GM18502 (cell line): ENCODE data around the gene ITGB5.
A peak's percentile ranks its signal among the peaks of the same experiment; 100 is the strongest.

Experiments used
- ATAC-seq: cut with Tn5 transposase; IDR thresholded peaks from one replicate; pipeline ENCODE4 v1.9.1; 2021; ENCODE audit warnings: mild to moderate bottlenecking; ENCODE audit not compliant: unreplicated experiment, poor library complexity

The ITGB5 gene, protein sequence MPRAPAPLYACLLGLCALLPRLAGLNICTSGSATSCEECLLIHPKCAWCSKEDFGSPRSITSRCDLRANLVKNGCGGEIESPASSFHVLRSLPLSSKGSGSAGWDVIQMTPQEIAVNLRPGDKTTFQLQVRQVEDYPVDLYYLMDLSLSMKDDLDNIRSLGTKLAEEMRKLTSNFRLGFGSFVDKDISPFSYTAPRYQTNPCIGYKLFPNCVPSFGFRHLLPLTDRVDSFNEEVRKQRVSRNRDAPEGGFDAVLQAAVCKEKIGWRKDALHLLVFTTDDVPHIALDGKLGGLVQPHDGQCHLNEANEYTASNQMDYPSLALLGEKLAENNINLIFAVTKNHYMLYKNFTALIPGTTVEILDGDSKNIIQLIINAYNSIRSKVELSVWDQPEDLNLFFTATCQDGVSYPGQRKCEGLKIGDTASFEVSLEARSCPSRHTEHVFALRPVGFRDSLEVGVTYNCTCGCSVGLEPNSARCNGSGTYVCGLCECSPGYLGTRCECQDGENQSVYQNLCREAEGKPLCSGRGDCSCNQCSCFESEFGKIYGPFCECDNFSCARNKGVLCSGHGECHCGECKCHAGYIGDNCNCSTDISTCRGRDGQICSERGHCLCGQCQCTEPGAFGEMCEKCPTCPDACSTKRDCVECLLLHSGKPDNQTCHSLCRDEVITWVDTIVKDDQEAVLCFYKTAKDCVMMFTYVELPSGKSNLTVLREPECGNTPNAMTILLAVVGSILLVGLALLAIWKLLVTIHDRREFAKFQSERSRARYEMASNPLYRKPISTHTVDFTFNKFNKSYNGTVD

DNA sequence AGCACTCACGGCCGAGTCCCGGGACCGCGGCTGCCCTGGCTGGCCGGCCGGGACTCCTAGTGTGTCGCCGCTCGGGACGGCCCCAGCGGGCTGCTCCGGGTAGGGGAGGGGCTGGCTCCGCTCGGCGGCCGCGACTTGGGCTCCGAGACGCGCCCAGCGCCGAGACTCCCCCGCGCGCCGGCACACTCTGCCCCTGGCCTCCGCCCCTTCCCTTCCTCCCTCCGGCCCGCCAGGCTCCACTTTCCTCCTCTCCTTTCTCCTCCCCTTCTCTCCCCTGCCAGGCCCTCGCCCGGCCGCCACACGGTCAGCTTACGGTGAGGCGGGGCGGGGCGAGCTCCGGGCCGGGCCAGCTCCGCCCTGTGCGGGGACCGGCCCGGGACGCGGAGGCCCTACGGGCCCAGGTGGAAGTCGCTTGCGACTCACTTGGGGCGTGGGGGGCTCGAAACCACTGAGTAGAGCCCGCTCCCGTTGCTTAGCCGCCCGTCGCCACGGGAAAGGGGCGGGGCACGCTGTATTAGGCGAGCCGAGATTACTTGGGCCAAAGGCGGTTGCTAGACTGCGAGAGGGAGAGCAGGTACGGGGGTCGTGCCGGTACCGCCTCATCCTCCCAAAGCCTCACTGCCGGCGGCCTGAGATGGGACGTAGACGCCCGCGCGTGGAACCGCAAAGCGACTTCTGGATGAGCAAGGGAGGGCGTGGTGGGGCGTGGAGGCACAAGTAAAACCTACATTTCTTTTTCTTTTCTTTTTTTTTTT, at the start of gene ITGB5:
Gene ITGB5, minus strand, starts transcription at position 189 of the 755 bp plus-strand sequence. CDS start 365 bp downstream, outside the sequence.
- ATAC-seq = peak; percentile 75

DNA sequence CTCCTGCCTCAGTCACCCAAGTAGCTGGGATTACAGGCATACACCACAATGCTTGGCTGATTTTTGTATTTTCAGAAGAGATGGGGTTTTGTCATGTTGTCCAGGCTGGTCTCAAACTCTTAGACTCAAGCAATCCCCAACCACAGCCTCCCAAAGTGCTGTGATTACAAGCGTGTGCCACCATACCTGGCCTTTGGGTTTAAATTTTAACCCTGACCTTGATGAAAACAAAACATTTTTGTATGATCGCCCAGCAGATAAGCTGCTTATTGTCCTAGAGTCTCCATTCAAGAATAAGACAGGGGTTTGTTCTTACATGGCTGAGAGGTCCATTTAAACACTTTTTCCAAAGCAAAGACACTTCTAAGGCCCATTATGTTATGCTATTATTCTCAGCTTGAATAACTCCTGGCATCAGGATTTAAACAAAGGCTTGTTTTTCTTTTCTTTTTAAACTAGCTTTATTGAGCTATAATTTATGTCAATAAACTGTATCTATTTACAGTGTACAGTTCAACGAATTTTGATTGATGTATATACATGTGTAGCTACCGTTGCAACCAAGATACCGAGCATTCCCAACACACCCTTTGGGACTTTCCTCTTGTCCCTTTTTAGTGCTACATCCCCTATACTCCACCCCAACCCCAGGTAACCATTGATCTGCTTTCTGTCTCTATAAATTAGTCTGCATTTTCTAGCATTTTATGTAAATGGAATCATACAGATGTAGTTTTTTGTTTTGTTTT, 48.8 kb upstream of the ITGB5 start:
- ATAC-seq = no peak

DNA sequence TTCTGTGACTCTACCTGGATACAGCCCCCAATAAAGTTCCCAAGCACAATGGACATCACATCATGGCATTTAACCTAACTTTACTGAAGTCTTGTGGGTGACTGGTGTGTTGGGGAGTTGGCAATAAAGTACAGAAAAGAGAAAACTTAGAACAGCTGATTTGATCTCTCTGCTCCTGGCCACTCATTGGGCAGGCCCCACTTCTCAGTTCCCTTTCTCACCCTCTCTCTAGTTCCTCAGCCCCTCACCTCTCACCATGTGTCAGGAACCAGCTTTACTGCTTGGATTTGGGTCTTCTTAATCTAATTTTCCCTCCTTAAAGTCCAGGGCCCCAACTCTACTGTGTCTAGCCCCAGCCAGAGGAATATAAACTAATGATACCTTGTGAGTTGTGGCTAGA, 48.1 kb upstream of the ITGB5 start:
- ATAC-seq = no peak

DNA sequence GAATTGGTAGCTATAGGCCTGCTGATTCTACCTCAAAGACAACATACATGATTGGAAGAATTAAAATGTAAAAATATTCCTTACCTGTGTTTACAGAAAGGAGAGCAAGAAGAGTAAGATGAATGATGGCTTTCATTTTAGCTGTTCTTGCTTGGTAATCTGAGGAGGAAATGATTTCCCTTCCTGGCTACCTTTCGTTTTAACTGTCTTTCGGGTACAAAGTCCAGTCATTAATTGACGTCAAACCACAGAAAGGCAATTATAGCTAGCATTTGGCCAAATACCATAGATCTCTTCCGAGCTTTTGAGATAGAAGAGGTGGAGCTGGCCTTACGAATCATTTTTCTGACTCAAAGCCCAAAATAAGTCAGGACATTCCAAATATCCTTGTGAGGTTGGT, 47.4 kb upstream of the ITGB5 start, which contains the start of gene MUC13:
Gene MUC13, minus strand, starts transcription at position 175 of the 400 bp plus-strand sequence. Its CDS starts 39 bp downstream, at position 136.
- no peak for ATAC-seq

DNA sequence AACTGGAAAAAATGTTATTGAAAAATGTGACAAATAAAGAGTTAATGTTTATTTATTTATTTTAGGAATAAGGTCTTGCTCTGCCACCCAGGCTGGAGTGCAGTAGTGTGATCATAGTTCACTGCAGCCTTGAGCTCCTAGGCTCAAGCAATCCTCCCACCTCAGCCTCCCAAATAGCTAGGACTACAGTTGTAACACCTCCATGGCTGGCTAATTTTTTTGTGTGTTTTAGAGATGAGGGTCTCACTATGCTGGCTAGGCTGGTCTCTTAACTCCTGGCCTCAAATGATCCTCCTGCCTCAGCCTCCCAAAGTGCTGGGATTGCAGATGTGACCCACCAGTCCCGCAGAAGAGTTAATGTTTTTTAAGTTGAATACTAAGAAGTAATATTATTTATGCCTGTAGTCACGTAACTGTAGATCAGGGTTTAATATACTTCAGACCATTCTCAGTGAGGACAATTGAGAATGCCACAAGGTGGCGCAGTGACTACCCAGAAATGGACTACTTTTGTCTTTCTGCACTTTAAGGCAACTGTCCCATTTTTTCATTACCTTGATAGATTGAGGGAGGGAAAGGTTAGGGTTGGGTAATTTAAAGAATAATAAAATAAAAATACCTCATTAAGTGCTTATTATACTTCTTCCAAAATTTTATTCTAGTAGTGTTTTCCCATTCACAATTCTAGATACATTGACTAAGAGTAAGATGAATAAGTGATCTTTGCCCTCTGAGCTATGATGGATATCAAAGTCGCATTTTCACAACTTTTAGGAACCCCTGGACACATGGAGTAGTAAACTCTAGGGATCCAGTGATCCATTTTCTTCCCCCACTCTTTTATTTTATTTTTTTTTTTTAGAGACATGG, 41.4 kb upstream of the ITGB5 start:
- no peak for ATAC-seq

DNA sequence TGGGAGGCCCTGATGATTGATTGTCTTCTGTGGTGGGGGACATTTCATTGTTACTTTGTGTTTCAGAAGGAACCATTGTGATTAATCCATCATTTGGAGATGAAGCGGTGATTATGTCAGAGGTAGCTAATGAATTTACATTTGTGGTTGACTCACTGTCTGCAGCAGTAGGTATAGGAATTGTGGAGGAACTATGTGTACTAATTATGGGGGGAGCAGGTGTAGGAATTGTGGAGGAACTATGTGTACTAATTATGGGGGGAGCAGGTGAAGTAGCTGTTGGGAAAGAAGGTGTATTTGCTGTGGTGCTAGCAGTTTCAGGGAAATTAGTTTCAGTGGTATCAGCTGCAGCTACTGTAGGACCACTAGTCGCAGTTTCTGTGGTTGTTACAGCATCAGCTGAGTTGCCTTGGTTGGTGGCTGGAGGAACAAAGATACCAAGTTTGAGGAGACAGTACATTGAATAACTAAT, 40.4 kb upstream of the ITGB5 start:
- ATAC-seq = no peak

DNA sequence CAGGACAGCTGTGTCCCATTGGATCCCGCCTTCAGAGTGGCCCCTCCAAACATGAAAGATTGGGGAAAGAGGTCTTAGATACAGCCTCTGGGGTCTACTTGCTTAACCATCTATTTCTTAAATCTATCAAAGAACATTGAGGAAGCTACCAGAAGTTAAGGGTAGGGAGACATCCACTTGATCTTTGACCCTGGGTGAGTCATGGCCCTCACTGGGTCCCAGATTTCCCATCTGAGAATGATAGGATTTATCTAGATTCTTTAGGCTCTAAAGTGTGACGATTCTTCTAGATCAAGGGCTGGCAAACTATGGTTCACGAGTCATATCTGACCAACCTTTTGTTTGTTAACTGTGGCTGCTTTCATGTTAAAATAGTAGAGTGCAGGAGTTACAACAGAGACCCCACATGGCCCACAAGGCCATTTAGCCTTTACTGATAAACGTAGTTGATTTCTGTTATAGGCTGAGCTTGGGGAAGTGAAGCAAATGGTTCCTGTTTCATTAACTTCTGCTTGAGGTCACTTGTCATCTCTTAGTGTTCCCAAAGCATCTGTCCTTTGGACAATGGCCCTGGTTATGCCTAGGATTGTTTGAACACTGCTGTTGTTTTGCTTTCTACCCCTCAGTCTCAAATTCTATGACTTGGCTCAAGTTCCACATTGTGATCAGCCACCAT, 39.4 kb upstream of the ITGB5 start:
- ATAC-seq = no peak

DNA sequence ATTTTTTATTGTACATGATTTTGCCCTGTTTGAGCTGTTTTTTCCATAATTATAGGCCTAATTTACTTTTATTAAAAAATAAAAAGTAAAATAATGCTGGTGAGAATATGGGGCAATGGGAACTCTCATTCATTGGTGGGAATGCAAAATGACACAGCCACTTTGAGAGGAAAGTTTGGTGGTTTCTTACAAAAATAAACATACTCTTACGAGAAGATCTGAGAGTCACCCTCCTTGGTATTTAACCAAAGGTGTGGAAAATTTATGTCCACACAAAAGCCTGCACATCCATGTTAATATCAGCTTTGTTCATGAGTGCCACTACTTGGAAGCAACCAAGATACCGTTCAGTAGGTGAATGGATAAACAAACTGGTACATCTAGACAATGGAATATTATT, 37.6 kb upstream of the ITGB5 start:
- no peak for ATAC-seq

DNA sequence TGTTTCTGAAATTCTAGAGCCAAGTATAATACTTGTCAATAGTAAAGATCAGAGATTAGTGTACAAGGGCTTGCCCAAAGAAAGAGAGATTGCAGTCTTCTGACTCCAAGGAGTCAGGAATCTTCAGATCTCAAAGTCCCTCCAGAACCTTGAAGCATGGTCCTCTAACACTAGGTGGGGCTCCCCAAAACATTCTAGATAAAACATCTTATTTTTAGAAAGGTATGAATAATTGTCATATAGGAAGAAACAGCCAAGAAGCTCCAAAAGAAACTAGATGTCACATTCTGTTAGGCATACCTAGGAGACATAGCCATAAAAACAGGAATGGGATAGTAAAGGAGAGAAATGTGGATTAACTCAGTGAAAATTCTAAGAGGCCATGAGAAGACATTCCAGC, 36.7 kb upstream of the ITGB5 start:
- no peak for ATAC-seq

DNA sequence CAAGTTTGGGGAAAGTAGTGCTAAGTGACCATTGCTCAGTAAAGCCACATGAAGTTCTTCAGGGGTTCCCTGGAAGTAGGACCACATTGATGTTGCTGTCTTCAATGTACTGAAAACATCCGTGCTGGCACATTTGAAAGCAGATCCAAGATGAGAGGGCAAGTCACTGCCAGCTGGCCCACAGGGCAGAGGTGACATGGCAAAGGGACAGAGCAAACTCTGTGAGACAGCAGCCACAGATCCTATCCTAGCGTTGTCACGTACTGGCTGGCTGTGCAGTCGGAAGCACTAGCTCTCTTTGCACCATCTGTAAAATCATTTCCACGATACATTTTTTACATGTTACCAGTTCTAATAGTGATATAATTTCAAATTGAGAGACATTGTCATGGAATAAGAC, 33.6 kb upstream of the ITGB5 start:
- ATAC-seq = no peak

DNA sequence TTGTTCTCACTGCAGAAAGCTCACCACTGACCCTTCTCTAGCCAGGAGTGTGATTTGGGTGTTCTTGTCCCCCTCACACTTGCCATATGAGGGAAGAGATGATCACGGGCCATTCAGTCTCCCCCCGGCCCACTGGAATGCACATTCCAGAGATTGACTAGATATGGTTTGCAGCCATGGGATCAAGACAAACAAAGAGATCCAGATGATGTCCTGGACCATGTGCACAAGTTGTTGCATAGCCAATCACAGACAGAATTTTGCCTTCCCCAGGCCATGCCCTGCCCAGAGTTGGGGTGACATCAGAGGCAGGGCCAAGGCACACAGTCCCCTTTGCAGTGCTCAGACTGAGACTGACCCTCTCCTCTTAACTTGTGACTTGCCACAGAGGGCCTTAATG, 32.6 kb upstream of the ITGB5 start:
- ATAC-seq = no peak

DNA sequence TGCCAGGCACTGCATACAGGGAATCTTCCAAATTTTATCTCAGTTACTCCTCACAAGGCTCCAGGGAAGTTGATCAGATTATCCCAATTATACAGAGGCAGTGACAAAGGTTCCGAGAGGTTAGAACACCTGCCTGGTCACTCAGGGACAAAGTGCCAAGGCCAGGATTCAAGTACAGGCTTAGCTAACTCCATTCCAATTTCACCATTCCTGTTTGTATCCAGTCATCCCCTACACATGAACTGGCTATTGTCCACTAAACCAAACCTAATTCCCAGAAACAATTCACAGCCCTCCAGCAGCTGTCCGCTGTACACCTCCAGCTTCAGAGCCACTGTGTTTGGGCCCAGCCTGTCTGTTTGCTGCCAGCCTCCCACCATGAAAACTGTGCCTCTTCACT, 31.4 kb upstream of the ITGB5 start:
- no peak for ATAC-seq

DNA sequence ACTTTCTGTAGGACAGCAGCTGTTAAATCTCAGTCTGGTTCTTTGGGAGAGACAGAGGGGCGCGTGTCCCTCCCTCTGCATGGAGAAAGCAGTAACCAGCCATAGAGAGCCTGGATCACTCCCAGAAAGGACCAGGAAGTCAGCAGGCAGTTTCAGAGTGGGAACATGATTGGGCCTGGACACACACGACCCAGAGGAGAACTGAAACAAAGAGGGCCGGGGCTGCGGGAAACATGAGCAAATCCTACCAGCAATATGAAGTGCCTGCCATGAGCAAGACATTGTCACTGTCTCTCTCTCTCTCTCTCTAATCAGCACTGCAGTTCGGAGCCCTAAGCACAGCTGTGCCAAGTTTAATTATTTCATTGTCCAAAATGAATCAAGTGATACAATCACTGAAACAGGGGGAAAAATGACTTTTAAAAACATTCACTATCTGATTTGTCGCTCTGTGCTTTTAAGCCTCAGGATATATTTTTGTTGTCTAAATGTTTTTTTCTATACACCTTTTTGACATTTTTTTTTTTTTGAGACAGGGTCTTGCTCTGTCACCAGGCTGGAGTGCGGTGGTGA, 29.8 kb upstream of the ITGB5 start:
- ATAC-seq = no peak

DNA sequence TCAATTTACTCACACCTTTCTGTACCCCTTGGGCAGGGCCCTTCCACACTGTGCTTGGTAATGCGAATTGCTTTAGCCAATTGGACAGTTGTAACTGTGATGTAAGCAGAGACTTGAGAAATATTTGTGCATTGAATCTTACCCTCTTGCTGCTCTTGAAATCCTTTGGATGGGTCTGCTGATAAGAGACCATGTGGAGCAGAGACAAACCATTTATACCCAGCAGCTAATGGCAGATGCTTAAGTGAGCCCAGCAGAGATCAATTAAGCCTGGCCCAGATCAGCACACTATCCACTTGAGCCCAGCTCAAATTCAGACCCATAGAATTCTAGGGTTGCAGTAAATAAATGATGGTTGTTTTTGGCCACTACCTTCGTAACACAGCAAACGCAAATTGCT, 28.1 kb upstream of the ITGB5 start:
- ATAC-seq = no peak

DNA sequence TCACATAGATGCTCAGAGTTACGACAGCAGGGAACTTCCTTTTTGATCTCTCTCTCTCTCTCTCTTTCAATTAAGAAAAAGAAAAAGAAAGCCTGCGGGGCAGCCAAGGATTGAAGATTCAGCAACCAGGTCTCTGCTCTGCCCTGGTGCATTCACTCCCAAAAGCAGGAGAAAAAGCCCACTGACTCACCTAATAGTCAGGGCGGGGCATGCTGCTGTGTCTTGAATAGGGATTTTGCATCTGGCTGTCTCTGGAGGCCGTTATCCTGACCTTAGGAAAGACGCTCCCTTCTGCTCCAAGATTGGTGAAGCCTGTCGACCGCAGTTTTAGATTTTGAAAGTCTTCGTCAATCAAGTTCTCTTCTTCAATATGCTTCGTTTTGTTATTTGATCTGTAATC, 20.8 kb upstream of the ITGB5 start:
- no peak for ATAC-seq

DNA sequence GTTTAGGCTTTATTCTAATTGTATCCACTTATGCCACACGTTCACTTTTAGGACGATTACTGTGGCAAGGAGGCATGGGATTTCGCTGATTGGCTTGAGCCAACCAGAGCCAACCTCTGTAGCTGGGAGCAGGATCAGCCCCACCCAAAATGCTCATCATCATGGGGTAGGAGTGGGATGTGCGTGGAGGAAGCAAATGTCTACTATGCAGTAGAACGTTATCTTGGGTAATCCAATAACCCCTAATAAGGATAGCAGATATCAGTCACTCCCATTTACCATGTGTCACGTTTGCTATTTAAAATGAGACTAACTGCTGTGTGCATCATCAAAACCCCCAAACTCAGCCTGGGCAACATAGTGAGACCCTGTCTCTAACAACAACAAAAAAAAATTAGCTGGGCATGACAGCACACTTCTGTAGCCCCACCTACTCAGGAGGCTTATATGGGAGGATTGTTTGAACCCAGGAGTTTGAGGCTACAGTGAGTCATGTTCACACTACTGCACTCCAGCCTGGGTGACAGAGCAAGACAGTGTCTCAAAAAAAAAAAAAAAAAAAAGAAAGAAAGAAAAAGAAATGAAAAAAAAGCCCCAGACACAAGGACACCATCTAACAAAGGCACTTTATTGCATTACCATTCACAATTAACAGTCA, 17.8 kb upstream of the ITGB5 start:
- no peak for ATAC-seq

DNA sequence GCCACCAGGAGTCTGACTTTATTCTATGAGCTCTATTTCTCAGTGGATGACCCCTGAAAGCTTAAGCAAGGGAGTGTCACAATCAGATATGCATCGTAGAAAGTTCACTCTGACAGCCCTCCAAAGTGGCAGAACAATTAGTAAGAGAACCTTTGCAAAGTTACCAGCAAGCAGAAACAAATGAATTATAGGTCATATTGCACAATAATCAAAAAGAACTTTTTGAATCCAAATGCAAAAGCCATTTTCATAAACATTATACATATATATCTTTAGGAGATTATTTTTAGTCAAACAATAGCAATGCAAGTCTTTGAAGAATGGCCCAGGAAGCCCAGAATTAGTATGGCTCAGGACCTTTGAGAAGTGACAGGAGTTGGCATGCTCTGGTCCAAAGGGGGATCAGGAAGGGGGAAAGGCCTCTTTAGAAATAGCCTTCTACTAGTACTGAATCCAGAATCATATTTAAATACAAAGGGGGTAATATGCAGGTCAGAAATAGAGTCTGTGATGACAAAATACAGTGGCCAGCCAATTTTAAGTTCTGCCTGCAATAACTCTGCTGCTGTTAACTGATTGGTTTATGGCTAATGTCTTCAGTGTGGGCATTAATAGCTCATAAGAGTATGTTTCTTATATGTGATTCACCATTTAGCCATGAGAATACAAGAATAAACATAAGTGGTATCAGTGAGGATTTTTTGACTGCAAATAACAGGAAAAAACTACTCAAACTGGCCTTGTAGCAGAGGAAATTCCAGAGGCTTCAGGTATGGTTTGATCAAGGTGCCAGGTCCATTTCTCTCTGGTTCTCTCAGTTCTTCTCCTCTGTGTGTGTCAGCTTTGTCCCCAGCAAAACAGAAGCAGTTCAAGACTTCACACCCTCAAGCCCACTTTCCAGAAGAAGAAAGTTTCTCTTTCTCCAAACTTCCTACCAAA, 17.0 kb upstream of the ITGB5 start:
- no peak for ATAC-seq
